ENCODE results near the gene CTNNBL1. TPM values are rescaled to one million over a fixed set of nuclear protein-coding genes. Genes with fewer than 3 reads are reported as not detected.

The CTNNBL1 gene
- total RNA-seq, 2 experiments from 2014 or later = 72.6 to 93.4 TPM

DNA sequence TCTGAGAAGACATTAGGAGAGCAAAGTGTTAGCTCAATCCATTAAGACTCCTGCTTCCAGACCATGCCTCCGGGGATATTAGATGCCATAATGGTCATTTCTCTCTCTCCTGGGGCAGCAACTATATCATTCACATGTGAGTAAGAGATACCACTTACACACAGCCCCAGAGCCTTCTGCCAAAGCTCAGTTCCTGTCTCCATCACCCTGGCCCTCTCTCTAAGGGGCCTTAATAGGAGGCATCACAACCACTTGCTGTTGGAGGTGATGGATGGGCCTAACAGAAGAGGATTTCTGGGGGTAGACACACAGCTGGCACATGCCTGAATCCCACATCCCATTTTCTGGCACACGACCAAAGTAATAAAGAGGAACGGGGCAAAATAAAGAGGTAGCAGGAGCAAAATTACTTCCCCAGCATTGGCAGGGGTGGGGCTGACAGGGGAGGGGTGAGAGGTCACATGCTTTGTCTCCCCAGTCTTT lies 175.1 kb downstream of the CTNNBL1 start:
- intact Hi-C loops (cut with DNase I, micrococcal nuclease) = no loop called here
- Mint-ChIP-seq H3K36me3 (ENCODE audit: low read depth) (peaks cover 17% of the 10 kb centered on the region), H3K27ac (no peak overlapping the region), H3K27me3 (no peaks in the 10 kb centered on the region), H3K4me1 (no peaks in the 10 kb centered on the region), H3K9me3 (ENCODE audit: low read depth) (no peaks in the 10 kb centered on the region), H3K4me3 (no peak overlapping the region)
- DNase-seq (no peak), ATAC-seq (no peak)
- CTCF ChIA-PET = no interaction called here
- POLR2A ChIA-PET = no interaction called here

DNA sequence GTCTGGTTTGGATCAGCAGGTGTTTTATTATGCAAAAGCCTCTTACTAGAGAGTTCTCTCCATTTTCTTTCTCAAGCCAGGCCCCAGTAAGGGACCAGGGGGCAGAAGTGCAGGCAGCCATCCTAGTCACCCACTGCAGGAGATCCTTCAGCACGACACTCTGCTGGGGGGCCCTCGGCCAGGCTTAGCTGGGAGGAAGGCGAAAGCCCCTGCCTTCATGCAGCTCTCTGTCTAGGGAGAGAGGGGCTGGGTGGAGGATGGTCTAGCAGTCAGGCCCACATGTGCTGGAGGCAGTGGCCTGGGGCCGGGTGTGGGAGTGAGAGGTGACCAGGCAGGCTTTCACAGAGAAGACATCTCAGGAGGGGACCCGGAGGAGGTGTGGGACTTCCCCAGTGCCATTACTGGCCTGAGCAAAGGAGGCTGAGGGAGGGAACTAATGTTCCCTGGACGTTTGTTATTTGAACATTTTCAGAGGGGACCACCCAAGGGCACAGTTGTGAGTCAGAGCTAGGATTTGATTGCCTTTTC lies 175.6 kb downstream of the CTNNBL1 start:
- no peak for ATAC-seq
- Mint-ChIP-seq H3K36me3 (ENCODE audit: low read depth) (peaks cover 20% of the 10 kb centered on the region), H3K4me1 (no peaks in the 10 kb centered on the region), H3K4me3 (no peak overlapping the region), H3K27ac (no peak overlapping the region), H3K27me3 (no peaks in the 10 kb centered on the region), H3K9me3 (ENCODE audit: low read depth) (no peaks in the 10 kb centered on the region)
- intact Hi-C loops (cut with DNase I, micrococcal nuclease) = no loop called here
- ChIA-PET CTCF (no interaction called here), POLR2A (no interaction called here)
- DNase-seq = no peak

DNA sequence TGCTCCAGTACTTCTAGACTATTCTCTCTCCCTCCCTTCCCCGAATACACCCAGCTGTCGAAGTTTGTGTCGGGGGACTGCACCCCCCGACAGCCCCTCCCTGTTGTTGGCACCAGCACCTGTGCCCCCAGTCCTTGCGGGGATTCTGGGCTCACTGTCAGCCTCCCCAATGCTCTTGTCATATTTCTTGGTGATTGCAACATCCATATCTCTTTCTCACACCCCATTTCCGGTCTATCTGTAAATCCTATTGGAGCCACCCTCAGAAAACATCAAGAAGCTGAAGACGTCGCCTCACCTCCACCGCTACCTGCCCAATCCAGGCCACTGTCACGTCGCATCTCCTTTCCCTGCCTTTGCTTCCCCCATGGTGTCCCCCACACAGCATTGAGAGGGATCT lies 176.5 kb downstream of the CTNNBL1 start:
- H3K9me3 Mint-ChIP-seq (ENCODE audit: low read depth) = no peaks in the 10 kb centered on the region
- peak overlapping the region; percentile 1 for H3K27ac Mint-ChIP-seq
- ATAC-seq (no peak), DNase-seq (no peak)
- H3K4me1 Mint-ChIP-seq = no peaks in the 10 kb centered on the region
- ChIA-PET POLR2A (no interaction called here), CTCF (no interaction called here)
- no peak overlapping the region for H3K4me3 Mint-ChIP-seq
- intact Hi-C loops (cut with DNase I, micrococcal nuclease) = no loop called here
- no peaks in the 10 kb centered on the region for H3K27me3 Mint-ChIP-seq
- H3K36me3 Mint-ChIP-seq (ENCODE audit: low read depth) = peaks cover 20% of the 10 kb centered on the region

DNA sequence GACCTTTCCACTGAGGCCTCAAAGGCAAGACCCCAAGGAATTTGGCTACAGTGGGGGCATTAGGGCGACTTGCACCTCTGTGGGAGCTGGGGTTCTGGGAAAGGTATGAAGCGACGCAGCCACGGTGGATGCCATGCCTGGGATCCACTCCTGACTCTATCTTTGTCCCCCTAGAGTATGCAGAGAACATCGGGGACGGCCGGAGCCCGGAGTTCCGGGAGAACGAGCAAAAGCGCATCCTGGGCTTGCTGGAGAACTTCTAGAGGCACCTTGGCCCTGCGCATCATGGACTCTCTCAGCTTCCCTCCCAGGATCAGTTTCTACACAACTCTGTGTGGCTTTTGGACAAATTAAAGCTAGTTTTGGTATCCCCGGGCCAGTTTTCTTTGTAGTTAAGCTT lies 177.9 kb downstream of the CTNNBL1 start:
- ATAC-seq (no peak), DNase-seq (no peak)
- ChIA-PET CTCF (interaction anchor here (0.7 kb wide), 1 partner anchor 202 kb away, joined by 3 read pairs; no protein-coding TSS in a partner anchor), POLR2A (no interaction called here)
- no peaks in the 10 kb centered on the region for H3K4me1 Mint-ChIP-seq
- intact Hi-C loops (cut with DNase I, micrococcal nuclease) = no loop called here
- H3K27me3 Mint-ChIP-seq = no peaks in the 10 kb centered on the region
- H3K27ac Mint-ChIP-seq = no peak overlapping the region
- no peaks in the 10 kb centered on the region for H3K9me3 Mint-ChIP-seq (ENCODE audit: low read depth)
- peaks cover 20% of the 10 kb centered on the region for H3K36me3 Mint-ChIP-seq (ENCODE audit: low read depth)
- H3K4me3 Mint-ChIP-seq = no peak overlapping the region

DNA sequence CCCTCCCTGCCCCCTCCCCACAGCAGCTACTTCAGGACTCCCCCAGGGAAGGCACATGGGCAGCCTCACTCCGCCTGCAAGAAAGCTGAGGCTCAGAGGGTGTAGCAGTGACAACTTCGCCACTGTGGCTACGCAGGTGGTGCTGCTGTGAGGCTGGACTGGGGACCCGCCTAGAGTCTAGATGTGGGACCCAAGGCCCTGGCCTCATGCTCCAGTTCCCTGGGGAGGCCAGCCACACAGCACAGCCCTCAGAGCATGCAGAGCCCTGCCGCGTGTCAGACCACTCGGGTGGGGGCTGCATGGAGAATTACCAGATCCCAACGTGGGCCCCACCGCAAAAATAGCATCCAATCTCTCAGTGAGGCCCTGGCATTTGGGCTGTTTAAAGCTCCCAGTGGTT lies 178.3 kb downstream of the CTNNBL1 start:
- ATAC-seq (no peak), DNase-seq (no peak)
- Mint-ChIP-seq H3K27ac (no peak overlapping the region), H3K4me3 (no peak overlapping the region), H3K9me3 (ENCODE audit: low read depth) (no peaks in the 10 kb centered on the region), H3K27me3 (no peaks in the 10 kb centered on the region), H3K36me3 (ENCODE audit: low read depth) (peaks cover 20% of the 10 kb centered on the region), H3K4me1 (no peaks in the 10 kb centered on the region)
- intact Hi-C loops (cut with DNase I, micrococcal nuclease) = no loop called here
- POLR2A ChIA-PET = no interaction called here
- CTCF ChIA-PET = interaction anchor here (0.7 kb wide), 1 partner anchor 201 kb away, joined by 3 read pairs; no protein-coding TSS in a partner anchor

DNA sequence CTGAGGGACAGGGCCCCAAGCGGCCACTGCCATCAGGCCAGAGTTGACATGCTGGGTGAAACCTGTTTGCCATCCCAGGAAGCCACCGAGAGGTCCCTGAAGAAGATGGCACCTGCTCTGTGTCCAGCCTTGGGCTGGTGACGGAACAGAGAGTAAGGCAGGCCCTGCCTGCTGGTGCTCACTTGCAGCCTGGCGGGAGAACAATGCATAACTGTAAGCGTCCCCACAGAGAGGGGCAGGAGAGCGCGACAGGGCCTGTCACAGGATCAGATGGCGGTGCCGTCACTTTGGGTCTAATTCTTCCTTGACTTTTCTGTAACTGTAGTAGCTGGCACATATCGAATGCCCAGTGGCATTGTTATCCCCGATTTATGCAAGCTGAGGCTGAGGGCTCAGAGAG lies 180.1 kb downstream of the CTNNBL1 start:
- DNase-seq (no peak), ATAC-seq (no peak)
- Mint-ChIP-seq H3K9me3 (ENCODE audit: low read depth) (no peaks in the 10 kb centered on the region), H3K27ac (no peak overlapping the region), H3K27me3 (no peaks in the 10 kb centered on the region), H3K36me3 (ENCODE audit: low read depth) (peaks cover 17% of the 10 kb centered on the region), H3K4me1 (no peaks in the 10 kb centered on the region), H3K4me3 (no peak overlapping the region)
- POLR2A ChIA-PET = no interaction called here
- CTCF ChIA-PET = interaction anchor here (0.6 kb wide), 1 partner anchor 69 kb away, joined by 4 read pairs; no protein-coding TSS in a partner anchor
- intact Hi-C loops (cut with DNase I, micrococcal nuclease) = no loop called here

DNA sequence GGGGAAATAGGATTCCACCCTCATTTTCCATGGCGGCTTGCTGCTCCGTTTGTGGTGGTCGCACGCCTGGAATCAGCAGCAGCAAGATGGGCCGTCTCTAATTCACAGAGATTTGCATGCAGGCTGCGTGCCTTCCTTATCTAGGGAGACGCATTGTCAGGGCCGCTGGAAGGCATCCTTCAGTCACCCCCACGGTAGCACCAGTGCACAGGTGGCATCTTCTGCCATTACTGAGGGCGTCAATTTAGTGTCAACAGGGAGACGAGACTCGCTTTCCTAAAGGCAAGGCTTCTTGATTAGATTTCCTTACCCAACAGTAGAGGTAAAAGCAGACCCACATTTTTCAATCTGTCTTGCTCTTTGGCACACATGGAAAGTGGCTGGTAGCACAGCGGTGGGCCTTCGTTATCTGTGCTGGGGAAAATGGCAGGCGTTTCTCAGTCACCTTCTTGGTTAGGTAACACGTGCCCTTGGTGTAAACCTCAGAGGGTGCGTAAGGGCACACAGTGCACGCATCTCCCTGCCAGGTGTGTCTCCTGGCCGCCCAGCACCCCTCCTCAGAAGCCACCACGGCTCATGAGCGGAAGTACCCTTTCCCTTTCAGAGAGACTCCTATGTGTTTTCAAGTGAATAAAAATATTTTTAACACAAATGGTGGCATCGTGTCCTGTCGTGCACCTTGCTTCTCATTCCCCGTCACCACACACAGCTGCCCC lies 181.8 kb downstream of the CTNNBL1 start:
- Mint-ChIP-seq H3K27ac (no peak overlapping the region), H3K36me3 (ENCODE audit: low read depth) (peaks cover 11% of the 10 kb centered on the region), H3K4me3 (no peak overlapping the region), H3K9me3 (ENCODE audit: low read depth) (no peaks in the 10 kb centered on the region), H3K27me3 (no peaks in the 10 kb centered on the region), H3K4me1 (no peaks in the 10 kb centered on the region)
- POLR2A ChIA-PET = no interaction called here
- CTCF ChIA-PET = interaction anchor here (0.6 kb wide), 1 partner anchor 15 kb away, joined by 3 read pairs; no protein-coding TSS in a partner anchor
- no peak for DNase-seq
- ATAC-seq = no peak
- intact Hi-C loops (cut with DNase I, micrococcal nuclease) = no loop called here

DNA sequence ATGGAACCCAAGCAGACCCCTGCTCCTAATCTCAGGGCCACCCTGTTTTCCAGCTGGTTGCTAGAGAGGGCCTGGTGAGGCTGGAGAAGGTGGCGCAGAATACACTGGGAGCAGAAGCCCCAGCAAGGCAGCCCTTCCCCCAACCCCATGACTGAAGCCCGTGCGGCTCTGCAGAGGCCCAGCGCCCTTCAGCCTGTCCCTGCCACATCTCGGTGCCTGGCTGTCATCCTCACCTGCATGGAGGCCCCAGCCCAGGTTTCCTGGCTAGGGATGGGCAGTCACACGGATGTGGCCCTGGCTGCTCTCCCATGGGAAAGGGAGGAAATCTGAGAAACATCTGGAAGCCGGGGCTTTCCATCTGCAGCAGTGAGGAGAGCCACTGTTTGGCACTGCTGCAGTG lies 183.0 kb downstream of the CTNNBL1 start:
- Mint-ChIP-seq H3K36me3 (ENCODE audit: low read depth) (peaks cover 5% of the 10 kb centered on the region), H3K27me3 (no peaks in the 10 kb centered on the region), H3K9me3 (ENCODE audit: low read depth) (no peaks in the 10 kb centered on the region), H3K4me1 (no peaks in the 10 kb centered on the region), H3K4me3 (no peak overlapping the region), H3K27ac (no peak overlapping the region)
- ChIA-PET CTCF (no interaction called here), POLR2A (no interaction called here)
- no peak for ATAC-seq
- DNase-seq = no peak
- intact Hi-C loops (cut with DNase I, micrococcal nuclease) = no loop called here

DNA sequence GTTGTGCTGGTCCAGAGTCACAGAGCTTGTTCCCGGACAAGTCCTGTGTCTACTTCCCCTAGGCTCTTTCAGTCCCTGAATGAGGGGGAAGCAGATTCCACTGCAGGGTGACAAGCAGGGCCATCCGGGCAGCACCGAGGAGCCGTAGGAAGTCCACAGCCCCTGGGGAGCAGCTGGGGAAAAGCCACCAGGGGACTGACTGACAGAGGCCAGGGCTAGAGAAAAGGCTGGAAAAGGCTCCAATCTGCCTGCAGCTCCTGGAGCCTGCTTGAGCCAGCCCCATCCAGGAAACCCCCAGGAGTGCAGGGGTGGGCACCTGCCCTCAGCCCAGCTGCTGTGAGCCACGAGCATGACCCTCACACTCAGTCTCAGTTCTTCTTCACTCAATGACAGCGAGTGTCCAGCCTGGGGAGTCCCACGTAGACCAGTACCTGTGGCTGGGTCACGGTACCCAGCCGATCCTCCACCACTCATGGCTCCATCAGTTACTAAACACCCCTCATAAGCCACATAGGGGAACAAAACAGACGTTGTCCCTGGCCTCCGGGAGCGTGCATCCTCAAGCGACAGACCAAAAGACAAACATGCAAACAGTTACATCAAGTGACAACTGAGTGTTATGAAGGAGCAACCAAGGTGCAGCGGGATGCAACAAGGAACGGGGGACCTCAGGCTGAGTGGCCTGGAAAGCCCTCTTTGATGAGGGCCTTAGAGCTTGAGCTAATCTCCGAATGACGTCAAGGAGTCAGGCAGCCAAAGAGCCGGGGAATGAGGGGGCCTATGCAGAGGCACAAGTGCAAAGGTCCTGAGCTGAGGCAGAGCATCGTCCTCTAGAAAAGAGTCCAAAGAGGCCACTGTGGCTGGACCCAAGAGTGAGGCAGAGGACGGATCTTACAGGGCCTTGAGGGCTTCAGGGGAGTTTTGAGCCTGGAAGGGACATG lies 184.3 kb downstream of the CTNNBL1 start:
- Mint-ChIP-seq H3K4me1 (no peaks in the 10 kb centered on the region), H3K36me3 (ENCODE audit: low read depth) (peaks cover 5% of the 10 kb centered on the region), H3K27me3 (no peaks in the 10 kb centered on the region), H3K27ac (no peak overlapping the region), H3K4me3 (no peak overlapping the region), H3K9me3 (ENCODE audit: low read depth) (no peaks in the 10 kb centered on the region)
- intact Hi-C loops (cut with DNase I, micrococcal nuclease) = no loop called here
- ATAC-seq (no peak), DNase-seq (no peak)
- ChIA-PET CTCF (interaction anchor here (0.6 kb wide), 1 partner anchor 356 kb away, joined by 3 read pairs; no protein-coding TSS in a partner anchor), POLR2A (no interaction called here)

DNA sequence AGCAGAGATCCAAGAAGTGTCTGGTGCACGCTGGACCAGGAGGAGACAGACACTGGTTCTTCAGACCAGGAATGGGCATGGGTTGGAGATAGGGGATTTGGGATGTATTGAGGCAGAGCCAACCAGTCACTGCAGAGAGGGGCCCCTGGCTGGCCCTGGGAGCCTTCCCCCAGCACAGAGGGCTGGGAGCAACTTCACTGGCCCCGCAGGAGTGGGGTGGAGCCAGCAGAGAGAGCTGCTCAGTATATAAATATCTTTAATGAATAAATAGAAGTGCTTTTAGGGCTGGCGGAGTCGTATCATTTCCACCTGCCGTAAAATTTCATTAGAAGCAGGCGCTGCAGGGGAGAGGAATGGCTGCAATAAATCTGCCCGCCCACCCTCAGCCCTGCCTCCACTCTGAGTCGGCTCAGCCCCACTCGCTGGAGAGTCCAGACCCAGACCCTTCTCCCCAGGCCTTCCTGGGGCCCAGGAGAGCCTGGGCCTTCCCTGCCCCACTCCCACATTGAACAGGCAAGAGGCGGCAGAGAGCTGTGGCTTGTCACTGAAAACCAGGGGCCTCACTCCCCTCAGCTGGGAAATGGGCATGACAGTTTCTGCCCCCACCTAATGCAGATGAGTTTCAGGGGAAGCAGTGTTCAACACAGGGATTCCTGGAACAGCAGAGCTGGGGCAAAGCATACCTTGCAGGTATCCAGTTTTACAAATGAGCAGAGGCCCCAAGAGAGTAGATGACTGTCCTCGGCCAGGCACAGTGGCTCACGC lies 185.2 kb downstream of the CTNNBL1 start:
- intact Hi-C loops (cut with DNase I, micrococcal nuclease) = no loop called here
- H3K4me3 Mint-ChIP-seq = no peak overlapping the region
- peaks cover 3% of the 10 kb centered on the region for H3K36me3 Mint-ChIP-seq (ENCODE audit: low read depth)
- ATAC-seq (no peak), DNase-seq (no peak)
- H3K9me3 Mint-ChIP-seq (ENCODE audit: low read depth) = no peaks in the 10 kb centered on the region
- no peaks in the 10 kb centered on the region for H3K27me3 Mint-ChIP-seq
- POLR2A ChIA-PET = no interaction called here
- CTCF ChIA-PET = interaction anchor here (0.6 kb wide), 1 partner anchor 21 kb away, joined by 3 read pairs; no protein-coding TSS in a partner anchor
- no peaks in the 10 kb centered on the region for H3K4me1 Mint-ChIP-seq
- no peak overlapping the region for H3K27ac Mint-ChIP-seq

DNA sequence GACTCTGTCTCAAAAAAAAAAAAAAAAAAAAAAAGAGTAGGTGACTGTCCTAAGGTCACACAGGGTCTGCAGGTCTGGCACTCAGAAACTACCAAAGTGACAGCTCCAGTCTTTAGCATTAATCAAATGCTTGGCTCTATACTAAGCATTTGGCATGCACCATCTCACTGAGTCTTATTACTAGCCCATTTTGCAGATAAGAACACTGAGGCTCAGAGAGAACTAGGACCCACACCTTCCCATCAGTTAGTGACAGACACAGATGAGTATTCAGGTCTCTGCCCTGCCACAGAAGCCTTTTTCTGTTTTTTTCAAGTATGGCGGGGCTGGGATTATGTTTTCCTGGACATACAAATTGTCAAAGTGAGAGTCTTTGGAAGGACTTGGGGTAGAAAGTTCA lies 186.0 kb downstream of the CTNNBL1 start:
- no peak overlapping the region for H3K27ac Mint-ChIP-seq
- H3K27me3 Mint-ChIP-seq = no peaks in the 10 kb centered on the region
- ChIA-PET CTCF (interaction anchor here (0.6 kb wide), 1 partner anchor 21 kb away, joined by 3 read pairs; no protein-coding TSS in a partner anchor), POLR2A (no interaction called here)
- no peak overlapping the region for H3K4me3 Mint-ChIP-seq
- DNase-seq (no peak), ATAC-seq (no peak)
- H3K36me3 Mint-ChIP-seq (ENCODE audit: low read depth) = no peaks in the 10 kb centered on the region
- no peaks in the 10 kb centered on the region for H3K9me3 Mint-ChIP-seq (ENCODE audit: low read depth)
- H3K4me1 Mint-ChIP-seq = no peaks in the 10 kb centered on the region
- intact Hi-C loops (cut with DNase I, micrococcal nuclease) = no loop called here

All from activated CD4-positive, alpha-beta T cell treated with anti-CD3 and anti-CD28 coated beads for 36 hours (primary cell).